HG03432 (cell line): ENCODE results near the gene RNF32.
"Not testable (repeated sequence)": the region's sequence is repeated elsewhere in the genome, so short reads cannot be mapped to it uniquely, and the experiment has no call there.

Source experiments
- ATAC-seq: cut with Tn5 transposase; IDR thresholded peaks from one replicate; pipeline ENCODE4 v1.9.1; 2021; ENCODE audit warnings: mild to moderate bottlenecking, moderate library complexity; ENCODE audit not compliant: unreplicated experiment

RNF32 gene

GRCh38 chr7:156612930-156613329 is 27.6 kb upstream of the RNF32 start:
- peak; percentile 67 for ATAC-seq

DNA sequence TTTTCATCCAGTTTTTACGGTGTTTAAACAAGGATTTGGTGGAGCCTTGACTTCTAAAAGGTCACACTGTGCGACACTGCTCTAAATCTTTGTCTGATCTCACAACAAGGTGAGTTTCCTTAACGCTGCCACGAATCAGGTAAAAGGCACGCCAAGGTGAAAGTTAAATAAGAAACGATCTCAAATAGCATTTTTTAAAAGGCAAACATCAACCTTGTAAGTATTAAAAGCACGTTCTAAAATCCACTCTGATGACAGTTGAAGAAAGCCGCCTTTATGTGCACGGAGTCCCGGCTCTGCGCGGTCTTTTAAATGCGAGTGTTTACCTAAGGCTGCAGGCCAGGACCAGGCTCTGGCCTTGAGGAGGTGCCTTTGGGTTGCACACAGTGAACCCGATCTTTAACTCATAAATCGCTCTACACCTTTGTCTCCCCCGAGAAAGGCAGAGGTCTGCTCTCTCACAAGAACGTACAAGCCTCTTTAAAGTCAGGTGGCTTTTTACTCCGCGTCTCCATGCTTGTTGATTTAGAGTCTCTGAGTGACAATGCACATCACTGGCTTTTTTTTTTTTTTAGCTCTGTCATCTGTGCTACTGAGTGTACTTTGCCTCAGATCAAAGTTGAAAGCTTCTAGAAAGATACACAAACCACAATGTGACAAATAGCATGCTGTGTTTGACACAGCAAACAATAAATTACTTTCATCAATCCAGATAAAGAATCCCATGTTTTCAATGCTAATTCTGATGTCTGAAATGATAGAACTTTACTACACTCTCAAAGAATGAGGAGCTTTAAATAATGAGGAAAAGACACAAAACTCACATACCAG is 25.9 kb upstream of the RNF32 start:
- ATAC-seq: no peak

DNA sequence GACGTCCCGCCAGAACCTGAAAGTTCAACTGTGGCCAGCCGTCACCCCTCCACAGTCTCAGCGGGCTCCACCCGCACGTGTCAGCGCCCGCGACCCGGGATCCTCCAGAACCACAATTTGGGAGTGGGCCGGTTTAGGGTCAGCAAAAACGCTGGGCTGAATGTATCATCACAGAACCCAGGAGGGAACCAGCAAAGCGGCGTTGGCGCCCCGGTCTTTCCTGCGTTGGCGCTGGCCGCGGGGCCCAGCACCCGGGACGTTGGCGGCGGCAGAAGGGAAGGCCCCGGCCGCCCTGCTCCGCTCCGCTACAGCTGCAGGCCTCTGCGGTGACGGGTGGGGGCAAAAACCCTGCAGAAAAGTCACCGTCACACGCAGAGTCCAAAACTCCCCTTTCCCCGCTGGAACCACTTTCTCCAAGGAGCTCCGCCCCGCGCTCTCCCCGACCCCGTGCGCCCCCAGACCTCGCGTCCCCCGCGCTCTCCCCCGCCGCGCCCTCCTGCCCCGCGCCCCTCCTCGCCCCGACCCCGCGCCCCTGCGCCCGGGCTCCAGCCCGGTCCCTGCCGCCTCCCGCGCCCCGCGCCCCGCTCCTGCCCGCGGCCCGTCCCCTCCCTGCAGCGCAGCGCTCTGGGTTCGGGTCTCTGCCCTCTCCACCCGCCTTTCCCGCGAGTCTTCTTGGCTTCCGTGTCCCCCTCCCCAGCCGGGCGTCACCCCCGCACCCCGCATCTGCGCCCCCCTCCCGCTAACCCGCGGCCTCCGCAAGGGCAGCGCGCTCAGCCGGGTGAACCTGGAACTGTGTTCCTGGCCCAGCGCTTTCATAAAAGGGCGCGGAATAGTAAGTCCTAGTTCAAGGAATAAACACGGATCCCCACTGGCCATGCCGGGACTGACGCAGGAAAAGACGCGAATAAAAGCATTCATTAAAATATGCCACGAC is 24.0 kb upstream of the RNF32 start:
- ATAC-seq: peak; percentile 50

GRCh38 chr7:156617215-156617614 is 23.4 kb upstream of the RNF32 start:
- ATAC-seq: no peak

GRCh38 chr7:156618078-156618779 is 22.3 kb upstream of the RNF32 start:
- no peak for ATAC-seq

- ATAC-seq: no peak
These were observed 21.7 kb upstream of the RNF32 start for GRCh38 chr7:156618780-156619367.

DNA sequence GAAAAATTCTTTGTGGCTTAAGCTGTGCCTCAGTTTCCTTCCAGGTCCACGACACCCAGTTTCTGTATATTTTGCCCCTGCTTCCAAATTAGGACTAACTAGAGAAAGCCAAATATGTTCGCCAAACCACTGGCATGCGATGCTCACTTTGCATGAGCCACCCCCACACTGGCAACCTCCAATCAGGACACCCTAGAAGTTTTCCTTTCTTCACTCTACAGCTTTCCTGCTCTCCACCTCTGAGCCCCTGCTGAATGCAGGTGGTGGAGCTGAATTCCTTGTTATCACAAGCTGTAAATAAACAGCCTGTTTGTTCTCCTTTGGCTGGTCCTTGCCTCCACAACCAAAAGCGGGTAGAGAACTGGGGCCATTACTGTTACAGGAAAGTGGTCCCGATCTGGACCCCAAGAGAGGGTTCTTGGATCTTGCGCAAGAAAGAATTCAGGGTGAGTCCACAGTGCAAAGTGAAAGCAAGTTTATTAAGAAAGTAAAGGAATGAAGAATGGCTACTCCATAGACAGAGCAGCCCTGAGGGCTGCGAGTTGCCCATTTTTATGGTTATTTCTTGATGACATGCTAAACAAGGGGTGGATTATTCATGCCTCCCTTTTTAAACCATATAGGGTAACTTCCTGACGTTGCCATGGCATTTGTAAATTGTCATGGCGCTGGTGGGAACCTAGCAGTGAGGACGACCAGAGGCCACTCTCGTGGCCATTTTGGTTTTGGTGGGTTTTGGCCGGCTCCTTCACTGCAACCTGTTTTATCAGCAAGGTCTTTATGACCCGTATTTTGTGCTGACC is 20.9 kb upstream of the RNF32 start:
- ATAC-seq: not testable (repeated sequence)

- ATAC-seq: no peak
These were observed 20.3 kb upstream of the RNF32 start for GRCh38 chr7:156620291-156620675.

- ATAC-seq: no peak
These were observed 18.9 kb upstream of the RNF32 start for GRCh38 chr7:156621652-156622051.

- no peak for ATAC-seq
These were observed 15.0 kb upstream of the RNF32 start for GRCh38 chr7:156625580-156625979.

- ATAC-seq: no peak
These were observed 14.2 kb upstream of the RNF32 start for GRCh38 chr7:156626220-156626895.

- no peak for ATAC-seq
These were observed 12.0 kb upstream of the RNF32 start for GRCh38 chr7:156628562-156628961.

- ATAC-seq: no peak
These were observed 10.7 kb upstream of the RNF32 start for GRCh38 chr7:156629873-156630272.

DNA sequence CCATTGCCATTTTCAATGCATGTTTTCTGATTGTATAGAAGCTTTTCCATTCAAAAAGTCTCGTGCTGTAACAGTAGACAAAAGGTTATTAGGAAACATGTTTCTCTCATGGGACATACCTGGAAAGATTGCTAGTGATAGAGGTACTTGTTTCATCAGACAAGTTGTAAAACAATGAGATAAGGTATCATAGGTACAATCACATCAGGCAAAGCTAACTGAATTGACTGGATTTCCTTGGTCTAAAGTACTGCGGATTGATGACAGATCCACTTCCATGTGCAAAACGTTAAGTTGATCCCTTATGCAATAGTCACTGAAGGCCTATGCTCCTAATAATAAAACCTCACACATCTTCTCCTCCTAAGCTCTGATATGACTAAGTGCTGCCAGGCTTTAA is 6.5 kb upstream of the RNF32 start:
- no peak for ATAC-seq

- no peak for ATAC-seq
These were observed 4.8 kb upstream of the RNF32 start for GRCh38 chr7:156635529-156636385.

DNA sequence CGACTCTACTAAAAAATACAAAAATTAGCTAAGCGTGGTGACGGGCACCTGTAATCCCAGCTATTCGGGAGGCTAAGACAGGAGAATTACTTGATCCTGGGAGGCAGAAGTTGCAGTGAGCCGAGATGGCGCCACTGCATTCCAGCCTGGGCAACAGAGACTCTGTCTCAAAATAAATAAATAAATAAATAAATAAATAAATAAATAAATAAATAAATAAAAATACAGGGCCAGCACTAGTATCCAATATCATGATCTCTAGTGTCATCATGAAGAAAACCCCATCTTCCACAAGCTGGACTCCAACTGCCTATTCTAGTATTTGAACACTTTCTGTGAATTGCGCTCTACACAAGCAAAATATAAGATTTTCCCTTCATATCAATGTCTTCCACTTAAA is 3.5 kb upstream of the RNF32 start:
- ATAC-seq: not testable (repeated sequence)

DNA sequence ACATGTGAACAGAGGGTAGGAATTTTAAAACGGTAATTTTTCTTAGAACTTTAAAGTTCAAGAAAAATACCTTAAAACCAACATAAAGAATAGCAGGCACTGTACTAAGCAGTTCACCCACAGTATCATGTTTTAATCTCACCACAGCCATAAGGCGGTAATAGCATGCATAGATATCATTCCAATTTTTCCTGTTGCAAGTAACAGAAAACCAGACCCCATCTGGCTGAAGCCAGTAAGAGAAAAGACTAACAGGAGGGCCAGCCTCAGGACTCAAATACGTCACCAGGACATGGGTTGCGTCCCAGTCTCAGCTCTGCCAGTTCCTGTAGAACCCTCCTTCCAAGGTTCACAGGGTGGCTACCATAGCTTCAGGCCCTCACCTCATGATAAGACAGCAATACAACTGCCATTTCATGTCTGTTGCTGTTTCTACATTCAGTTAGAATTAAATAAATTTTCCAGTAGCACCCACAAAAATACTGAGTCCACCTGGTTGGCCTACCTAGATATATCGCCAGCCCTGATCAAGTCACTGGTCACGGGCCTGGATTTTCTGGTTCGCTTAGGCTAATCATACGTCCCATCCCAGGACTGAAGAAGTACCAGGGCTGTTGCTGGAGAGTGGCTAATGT is 2.0 kb upstream of the RNF32 start:
- no peak for ATAC-seq
